AG20443 (cell line): ENCODE measurements around the gene CLDND2.
A peak's percentile ranks its signal among the peaks of the same experiment; 100 is the strongest.
"Not testable (repeated sequence)": the region's sequence is repeated elsewhere in the genome, so short reads cannot be mapped to it uniquely, and the experiment has no call there.

Source experiments
- DNase-seq: peaks from one replicate; pipeline ENCODE4 v3.0.0; 2012; ENCODE audit warnings: low spot score, mixed read lengths

The CLDND2 gene

DNA sequence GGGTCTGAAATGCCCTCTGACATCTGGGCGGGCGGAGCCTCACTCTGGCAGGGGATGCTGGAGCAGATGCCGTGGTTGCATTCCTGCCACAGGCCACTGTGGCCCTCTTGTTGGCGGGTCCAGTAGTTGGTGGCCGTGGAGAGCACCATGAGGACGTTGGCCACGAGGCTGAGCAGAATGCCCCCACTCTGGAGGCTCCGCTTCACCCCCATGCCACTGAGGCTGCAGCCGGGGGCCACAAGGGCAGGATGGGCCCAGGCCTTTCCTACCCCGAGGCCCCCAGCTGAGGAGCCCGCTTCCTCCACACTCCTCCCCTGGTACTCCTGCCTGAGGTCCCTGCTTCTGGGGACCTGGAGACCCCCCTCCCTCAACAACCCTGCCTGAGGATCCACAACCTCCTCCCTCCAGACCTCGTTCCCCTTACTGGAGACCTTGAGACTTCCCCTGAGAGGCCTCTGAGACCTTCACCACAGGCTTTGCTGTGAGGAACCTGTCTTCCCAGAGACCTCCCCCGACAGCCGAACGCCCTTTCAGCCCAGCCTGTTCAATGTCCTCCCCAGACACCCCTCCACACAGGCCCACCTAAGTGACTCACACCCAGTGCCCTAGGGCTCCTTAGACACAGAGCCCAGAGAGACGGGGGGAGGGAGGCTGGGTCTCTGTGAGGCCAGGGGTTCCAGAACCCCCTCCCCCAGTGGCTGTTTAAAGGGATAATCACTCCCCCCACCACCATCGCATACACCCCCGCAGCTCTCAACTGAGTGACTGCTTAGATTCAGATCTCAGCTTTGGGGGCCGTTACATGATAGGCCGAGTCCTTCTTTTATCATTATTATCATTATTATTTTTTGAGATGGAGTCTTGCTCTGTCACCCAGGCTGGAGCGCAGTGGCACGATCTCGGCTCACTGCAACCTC is at the start of gene CLDND2:
Gene CLDND2 (minus strand): TSS at position 638 of the 917 bp plus-strand sequence. CDS start 426 bp downstream, at position 212.
- DNase-seq = no peak

DNA sequence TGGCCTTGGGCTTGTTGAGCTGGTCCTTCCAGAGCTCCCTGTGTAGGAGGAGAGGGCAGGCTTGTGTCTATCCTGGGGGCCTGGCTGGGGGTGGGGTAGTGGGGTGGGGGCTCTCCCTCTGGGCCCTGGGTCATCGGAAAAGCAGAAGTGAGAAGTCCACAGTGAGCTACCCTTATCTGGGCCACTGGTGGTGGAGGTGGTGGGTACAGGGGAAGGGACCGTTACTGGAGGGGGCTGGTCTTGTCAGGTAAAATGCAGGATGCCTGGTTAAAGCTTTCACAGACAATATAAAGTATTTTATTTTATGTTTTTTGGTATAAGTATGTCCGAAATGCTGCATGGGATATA is 49.0 kb upstream of the CLDND2 start:
- DNase-seq = no peak

GRCh38 chr19:51417107-51417809 is 48.5 kb upstream of the CLDND2 start, which contains the start of gene SIGLEC10:
TSS of gene SIGLEC10 (minus strand) at chr19:51417642. CDS start at chr19:51417581, 61 bp downstream.
- DNase-seq = peak; percentile 31

GRCh38 chr19:51416422-51416821 is 47.6 kb upstream of the CLDND2 start:
- not testable (repeated sequence) for DNase-seq

DNA sequence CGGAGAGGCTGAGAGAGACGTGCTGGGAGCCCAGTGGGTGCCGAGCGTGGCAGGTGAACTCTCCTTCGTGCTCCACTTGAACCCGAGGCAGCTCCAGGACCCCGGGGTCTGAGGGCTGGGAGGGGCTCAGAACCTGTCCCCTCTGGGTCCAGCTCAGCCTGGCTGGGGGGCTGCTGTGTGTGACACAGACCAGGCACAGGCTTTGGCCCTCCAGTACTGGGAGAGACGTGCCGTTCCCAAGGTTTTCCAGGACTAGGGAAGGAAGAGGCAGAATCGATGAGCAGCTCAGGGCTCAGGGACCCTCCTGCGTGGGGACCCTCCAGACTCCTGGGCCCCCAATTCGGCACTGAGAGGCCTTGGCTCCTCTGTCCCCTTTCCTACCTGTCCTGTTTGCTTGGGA is 46.4 kb upstream of the CLDND2 start:
- no peak for DNase-seq

- DNase-seq = no peak
Measured at GRCh38 chr19:51410950-51411748, 42.3 kb upstream of the CLDND2 start.

DNA sequence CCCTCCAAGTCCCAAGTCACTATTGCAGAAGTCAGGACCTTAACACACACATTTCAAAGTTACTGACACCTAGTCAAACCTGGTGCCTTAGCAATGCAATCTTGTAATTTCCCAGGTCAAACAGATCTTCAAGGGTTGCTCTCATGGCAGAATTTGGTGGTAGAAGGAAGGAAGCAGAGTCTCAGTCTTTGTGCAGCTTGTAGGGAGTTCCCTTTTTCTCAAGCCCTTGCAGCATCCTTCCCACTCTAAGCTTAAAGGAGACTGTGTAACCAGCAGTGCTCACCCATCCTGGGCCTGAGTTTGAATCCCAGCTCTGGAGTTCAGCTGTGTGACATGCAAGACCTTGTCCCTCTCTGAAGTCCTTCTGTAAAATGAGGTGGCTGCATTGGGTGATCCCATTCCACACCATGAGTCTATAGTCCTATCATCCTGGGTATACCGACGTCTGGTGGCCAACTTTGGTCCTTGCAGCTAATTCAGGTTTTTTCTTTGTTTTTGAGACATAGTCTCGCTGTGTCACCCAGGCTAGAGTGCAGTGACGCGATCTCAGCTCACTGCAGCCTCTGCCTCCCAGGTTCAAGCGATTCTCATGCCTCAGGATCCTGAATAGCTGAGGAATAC is 38.8 kb upstream of the CLDND2 start:
- DNase-seq = peak; percentile 40

- no peak for DNase-seq
Measured at GRCh38 chr19:51402117-51402516, 33.3 kb upstream of the CLDND2 start.

DNA sequence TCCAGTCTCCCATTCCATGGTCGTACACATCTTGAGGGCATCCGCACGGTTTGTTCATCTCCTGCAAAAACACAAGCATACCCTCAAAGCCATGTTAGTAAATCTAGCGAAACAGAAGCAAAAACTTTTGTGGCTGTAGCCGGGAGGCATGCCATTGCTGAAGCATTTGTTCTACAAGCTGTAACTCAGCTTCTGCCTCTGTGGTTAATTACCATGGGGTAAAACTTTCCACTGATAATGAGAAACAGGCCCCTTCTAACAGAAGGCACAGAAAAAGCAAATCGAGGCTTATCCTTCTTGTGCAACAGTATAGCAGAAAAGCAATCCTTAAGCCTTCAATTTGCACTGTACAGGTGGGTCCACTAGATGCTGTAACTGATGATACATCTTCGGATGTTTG is 31.1 kb upstream of the CLDND2 start:
- DNase-seq = not testable (repeated sequence)

DNA sequence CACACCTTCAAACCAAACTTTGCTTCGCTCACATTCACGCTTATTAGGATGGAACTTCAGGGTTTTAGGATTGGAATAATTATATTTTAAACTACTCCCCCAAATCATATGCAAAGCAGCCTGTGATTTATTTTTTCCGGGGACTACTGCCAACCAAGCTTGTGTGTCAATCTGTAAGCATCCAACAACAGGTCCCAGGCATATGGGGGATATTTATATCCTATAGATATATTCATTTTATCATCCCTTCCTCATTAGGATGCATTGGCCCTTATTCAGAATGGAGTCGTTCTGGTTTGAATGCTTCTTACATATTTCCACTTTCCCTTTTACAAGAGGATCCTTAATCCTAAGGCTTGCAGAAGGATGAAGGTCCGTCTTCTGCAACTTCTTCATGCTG is 30.4 kb upstream of the CLDND2 start:
- DNase-seq = no peak

DNA sequence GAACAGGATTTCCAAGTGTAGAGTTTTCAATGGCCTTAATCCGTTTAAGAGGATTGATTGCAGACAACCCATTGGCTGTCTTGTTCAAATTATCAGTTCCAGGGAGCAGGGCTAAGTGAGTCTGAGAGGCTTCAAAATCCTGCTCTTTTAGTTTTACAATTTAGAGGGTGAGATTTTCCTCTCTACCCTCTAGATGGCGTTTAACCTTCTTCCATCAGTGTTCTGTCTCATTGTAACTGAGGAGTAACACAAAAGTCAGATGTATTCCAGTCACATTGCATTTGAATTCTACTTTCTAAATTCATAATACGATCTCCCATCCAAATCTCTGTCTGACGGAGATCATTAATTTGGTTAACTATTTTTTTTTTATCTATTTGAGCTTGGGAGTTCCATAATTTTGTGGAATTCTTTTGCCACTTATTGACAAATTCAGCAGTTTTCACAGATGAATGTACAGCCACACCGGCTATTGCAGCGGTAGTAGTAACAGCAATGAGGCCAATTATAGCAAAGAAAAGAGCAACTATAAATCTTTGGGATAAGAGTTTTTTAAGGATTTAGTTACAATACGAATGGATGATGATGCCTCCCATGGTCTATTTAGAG is 29.4 kb upstream of the CLDND2 start:
- DNase-seq = peak; percentile 56

DNA sequence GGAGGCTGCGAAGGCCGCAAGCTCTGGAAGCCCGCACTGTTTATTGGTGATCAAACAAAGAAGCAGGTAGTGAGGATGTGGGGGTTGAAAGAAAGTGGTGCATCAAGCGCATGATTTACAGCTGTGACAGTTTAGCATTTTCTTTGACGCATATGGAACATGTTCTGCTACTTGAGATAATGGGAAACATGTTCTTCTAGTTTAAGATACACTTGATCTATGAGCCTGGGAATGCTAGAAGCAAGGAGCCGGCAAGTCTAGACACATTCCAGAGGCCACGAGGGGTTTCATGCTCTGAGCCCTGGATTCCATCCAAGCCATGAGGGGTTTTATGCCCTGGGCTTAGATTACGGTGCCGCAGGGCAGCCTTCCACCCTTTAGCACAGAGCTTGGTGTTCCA is 28.6 kb upstream of the CLDND2 start:
- not testable (repeated sequence) for DNase-seq

- DNase-seq = no peak
Measured at GRCh38 chr19:51396175-51396574, 27.4 kb upstream of the CLDND2 start.

DNA sequence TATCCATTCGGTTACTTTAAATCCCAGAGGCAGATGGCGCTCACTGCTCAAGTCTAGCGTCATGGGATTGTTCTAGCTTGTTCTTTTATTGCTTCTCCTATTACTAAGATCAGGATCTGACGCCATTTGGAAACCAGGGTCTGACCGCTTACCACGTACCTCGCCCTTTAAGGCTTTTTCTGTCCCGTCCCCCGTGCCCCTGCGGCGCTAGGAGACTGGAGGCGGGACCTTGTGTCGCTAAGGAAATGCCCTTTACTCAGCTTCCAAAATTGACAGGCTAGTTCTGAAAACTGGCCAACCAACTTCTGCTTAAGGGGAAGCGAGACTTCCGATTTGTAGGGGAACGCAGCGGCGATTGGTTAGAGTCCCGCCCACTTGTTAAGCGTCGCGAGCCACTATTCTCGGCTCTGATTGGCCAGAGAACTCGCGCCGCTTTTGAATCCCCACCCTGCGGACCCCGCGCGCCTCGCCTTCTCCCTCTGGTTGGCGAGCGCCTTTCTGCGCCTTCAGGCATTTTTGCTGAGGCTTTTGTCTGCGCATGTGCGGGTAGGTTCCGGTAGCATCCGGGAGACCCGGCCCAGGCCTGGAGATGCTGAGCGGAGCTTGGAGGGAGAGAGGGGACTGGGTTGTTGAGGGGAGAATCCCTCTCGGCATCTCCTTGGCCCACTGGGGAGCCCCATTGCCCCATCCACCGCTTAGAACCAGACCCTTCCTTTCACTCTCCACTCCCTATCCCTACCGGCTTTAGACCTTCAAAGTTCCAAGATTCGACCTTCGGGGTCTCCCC is 25.4 kb upstream of the CLDND2 start:
- peak; percentile 97 for DNase-seq

DNA sequence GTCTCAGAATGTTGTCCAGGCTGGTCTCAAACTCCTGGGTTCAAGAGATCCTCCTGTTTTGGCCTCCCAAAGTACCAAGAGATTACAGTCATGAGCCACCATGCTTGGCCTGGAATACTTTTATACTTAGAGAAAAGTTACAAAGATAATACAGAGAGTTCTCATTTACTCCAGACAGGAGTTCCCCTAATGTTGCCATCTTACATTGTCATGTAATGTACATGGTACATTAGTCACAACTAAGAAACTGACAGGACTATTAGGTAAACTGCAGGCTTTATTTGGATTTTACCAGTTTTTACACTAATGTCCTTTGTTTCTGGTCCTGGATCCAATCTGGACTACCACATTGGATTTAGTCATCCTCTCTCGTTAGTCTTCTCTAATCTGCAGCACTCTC is 23.9 kb upstream of the CLDND2 start:
- DNase-seq = no peak

- DNase-seq = no peak
Measured at GRCh38 chr19:51391073-51391611, 22.3 kb upstream of the CLDND2 start.

GRCh38 chr19:51389143-51389542 is 20.3 kb upstream of the CLDND2 start:
- no peak for DNase-seq

DNA sequence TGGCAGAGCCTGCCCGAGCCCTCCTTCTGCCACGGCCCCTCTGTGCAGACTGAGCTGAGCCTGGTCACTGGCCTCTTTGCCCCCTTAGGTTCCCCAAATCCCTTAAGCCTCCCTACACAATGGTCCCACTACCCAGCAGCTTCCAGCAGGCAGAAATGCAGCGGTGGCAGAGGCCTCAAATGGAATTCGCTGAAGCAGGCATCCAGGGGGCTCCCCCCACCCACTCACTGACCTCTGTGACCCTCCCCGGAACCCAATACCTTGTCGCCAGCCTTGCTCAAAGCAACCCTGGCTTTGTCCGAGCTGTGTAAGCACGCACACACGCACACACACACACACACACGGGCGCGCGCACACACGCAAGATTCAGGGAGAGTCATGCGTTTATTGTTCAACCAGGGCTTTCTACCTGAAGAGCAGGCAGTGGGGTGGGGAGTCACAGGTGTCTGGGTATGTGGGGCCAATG is 19.2 kb upstream of the CLDND2 start, which contains the start of gene LIM2:
Gene LIM2 (minus strand): TSS at position 51 of the 466 bp plus-strand sequence. CDS start 531 bp downstream, outside the sequence.
- DNase-seq = no peak

- no peak for DNase-seq
Measured at GRCh38 chr19:51386882-51387520, 18.2 kb upstream of the CLDND2 start.

DNA sequence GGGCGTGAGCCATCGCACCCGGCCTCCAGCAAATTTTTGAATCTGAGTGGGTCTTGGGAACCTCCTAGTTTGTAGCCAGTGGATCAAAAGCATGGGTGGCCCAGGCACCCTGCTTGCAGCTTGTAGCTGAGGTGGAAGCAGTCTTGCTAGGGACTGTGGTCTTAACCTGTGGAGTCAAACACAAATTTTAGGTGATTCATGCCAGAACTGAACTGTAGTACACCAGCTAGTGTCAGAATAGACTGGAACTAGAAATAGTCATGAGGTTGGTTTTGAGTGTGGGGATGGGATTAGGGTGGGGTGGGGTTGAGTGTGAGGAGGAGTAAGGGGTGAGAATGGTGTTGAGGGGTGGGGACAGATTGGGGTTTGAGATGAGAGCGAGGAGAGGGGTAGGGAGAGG is 13.2 kb upstream of the CLDND2 start:
- DNase-seq = no peak
